Peyer's patch (tissue), 4 donors: ENCODE results near the gene CTU1.

ENCODE experiments used
- POLR2A ChIP-seq, 2 donors: fragments of 450-650 bp; IDR thresholded peaks; one replicate each; pipeline ENCODE4 v1.5.1; 2017; ENCODE audit warnings: antibody characterized with exemption in 2 of 2, mild to moderate bottlenecking in 2 of 2, moderate library complexity in 2 of 2
- TF ChIP-seq, protein P1 (sequence below), 6 experiments: fragments of 450-650 bp in 4 of 6; fragments of 200-600 bp in 2 of 6; sonication (generic) in 1 of 6; IDR thresholded peaks; one replicate each; pipeline ENCODE4 v1.5.1; 2017 to 2019; ENCODE audit warnings: antibody characterized with exemption in 6 of 6, mild to moderate bottlenecking in 3 of 6, moderate library complexity in 1 of 6

DNA sequence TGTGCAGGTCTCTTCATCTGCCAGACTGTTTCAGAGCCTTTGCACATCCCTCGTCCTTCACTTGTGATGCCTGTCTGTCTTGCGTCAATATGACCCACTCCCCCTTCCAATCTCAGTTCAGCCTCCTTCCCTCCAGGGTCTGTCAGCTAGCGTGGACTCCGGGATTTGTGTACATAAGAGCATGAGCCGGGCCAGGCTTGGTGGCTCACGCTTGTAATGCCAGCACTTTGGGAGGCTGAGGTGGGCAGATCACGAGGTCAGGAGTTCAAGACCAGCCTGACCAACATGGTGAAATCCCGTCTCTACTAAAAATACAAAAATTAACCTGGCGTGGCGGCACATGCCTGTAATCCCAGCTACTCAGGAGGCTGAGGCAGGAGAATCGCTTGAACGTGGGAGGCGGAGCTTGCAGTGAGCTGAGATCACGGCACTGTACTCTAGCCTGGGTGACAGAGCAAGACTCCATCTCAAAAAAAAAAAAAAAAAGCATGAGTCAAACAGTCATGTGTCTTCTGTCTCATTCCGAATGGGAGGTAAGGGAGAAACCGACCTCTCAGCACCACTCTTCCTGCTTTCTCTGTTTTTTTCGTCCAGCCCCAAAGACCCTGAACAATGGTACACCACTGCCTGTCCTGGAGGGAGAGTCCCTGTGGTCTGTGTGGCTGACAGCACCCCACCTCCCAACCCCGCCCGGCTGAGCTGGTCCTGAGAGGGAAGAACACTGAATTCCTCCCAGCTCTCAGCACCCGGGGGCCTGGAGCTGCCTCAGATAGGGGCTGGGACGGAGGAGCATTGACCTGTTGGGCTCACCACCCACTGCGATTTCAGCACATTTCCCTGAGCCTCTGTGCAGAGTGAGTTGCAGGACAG is 14.1 kb upstream of the CTU1 start:
- TF ChIP-seq POLR2A (IDR thresholded peaks at IDR 0.05) = no peak
- TF ChIP-seq, protein P1, sequence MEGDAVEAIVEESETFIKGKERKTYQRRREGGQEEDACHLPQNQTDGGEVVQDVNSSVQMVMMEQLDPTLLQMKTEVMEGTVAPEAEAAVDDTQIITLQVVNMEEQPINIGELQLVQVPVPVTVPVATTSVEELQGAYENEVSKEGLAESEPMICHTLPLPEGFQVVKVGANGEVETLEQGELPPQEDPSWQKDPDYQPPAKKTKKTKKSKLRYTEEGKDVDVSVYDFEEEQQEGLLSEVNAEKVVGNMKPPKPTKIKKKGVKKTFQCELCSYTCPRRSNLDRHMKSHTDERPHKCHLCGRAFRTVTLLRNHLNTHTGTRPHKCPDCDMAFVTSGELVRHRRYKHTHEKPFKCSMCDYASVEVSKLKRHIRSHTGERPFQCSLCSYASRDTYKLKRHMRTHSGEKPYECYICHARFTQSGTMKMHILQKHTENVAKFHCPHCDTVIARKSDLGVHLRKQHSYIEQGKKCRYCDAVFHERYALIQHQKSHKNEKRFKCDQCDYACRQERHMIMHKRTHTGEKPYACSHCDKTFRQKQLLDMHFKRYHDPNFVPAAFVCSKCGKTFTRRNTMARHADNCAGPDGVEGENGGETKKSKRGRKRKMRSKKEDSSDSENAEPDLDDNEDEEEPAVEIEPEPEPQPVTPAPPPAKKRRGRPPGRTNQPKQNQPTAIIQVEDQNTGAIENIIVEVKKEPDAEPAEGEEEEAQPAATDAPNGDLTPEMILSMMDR (IDR thresholded peaks at IDR 0.05) = no peak
